GM12874 (cell line): Measurements from ENCODE around the gene PRIM1.

ENCODE experiments used
- CTCF ChIP-seq: IDR thresholded peaks from 2 replicates; pipeline ENCODE4 v1.5.1; 2011; ENCODE audit warnings: low read depth, mild to moderate bottlenecking, control low read depth, low read length, moderate library complexity; ENCODE audit not compliant: insufficient read depth

Gene PRIM1

GRCh38 chr12:56778756-56779155 lies 26.6 kb upstream of the PRIM1 start:
- TF ChIP-seq CTCF: no peak

DNA sequence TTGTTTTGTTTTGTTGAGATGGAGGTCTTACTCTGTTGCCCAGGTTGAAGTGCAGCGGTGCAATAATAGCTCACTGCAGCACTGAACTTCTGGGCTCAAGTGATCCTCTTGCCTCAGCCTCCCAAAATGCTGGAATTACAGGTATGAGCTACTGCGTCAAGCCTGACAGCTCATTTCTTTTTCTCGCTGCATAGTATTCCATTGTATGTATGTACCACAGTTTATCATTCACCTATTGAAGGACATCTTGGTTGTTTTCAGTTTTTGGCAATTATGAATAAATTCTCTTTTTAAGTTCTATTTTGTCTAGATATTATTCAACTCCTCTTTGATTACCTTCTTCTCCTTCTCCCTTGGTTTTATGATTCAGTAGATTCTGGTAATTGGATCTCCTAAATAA lies 24.5 kb upstream of the PRIM1 start:
- no peak for TF ChIP-seq CTCF

DNA sequence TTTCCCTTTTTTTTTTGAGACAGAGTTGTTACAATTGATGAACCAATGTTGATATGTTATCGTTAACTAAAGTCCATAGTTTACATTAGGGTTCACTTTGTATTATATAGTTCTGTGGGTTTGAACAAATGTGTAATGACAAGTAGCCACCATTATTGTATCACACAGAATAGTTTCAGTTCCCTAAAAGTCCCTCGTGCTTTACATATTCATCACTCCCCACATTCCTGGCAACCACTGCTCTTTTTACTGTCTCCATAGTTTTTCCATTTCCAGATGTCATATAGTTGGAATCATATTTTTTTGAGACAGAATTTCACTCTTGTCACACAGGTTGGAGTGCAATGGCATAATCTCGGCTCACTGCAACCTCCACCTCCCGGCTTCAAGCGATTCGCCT lies 23.5 kb upstream of the PRIM1 start:
- no peak for TF ChIP-seq CTCF

DNA sequence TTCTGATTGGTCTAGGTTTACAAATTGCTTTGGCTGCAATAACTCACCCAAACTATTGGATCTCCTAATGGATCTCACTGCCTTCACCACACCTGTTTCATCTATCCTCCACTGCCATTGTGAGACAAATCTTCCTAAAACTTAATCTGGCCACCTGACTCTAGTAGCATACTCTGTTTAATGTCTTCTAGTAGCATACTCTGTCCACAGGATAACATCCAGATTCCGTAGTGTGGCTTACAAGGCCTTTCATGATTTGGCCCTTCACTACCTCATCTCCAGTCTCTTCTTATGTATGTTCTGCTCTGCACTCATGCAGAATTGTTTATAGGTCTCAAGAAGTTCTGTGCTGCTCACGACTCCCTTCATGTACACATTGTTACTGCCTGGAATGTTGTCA lies 21.0 kb upstream of the PRIM1 start:
- TF ChIP-seq CTCF: no peak

GRCh38 chr12:56772625-56773024 lies 20.5 kb upstream of the PRIM1 start:
- TF ChIP-seq CTCF: no peak

DNA sequence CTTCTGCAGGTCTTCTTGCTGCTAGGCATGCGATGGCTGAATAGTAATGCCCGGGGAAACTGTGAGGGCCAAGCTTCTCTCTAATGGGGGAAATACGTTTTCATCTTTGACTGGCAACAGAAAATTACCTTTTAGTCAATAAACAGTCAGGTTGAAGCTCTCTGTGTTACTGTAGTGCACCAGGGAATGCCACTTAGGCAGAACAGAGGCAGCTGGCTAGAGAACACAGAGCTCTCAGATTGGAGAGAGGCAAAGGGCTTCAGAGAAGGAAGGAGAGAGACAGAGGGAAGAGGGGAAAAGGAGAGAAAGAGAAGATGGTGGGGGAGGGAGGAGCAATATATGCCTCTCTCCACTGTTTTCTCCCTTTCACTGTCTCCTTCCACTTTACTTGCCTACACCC lies 17.7 kb upstream of the PRIM1 start:
- TF ChIP-seq CTCF: no peak

GRCh38 chr12:56768424-56768823 lies 16.3 kb upstream of the PRIM1 start:
- no peak for TF ChIP-seq CTCF

DNA sequence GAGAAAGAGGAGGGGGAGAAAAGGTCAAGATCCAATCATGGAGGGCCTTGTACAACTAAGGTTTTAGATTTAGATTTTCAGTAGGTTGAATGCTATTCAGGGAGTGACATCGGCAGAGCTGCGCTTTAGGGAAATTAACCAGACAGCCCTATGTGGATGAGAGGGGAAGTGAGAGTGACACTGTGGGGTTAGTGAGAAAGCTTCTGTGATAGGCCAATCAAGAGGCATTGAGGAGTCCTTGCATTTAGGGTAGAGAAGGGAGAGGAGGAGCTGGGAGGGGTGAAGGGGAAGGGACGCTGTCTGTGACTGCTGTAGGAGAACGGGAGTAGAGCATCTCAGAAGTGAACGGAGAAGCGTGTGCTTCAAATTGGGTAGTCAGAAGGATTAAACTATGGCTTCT lies 14.4 kb upstream of the PRIM1 start:
- TF ChIP-seq CTCF: no peak
